ENCODE data around the gene ARL4C.

GRCh38 chr2:234502919-234503285 is 6.0 kb upstream of the ARL4C start:
- no peak for TF ChIP-seq CTCF (IDR thresholded peaks at IDR 0.05)
- no peak for TF ChIP-seq POLR2A (IDR thresholded peaks at IDR 0.05)

Data from lower leg skin (tissue), 3 donors.